Ishikawa (cell line): ENCODE results near the gene E2F1.

Source experiments
- CEBPB ChIP-seq: IDR thresholded peaks from 2 replicates; pipeline ENCODE4 v1.6.1; 2012
- EP300 ChIP-seq: IDR thresholded peaks from 2 replicates; pipeline ENCODE4 v1.6.1; 2012; ENCODE audit warnings: borderline replicate concordance
- FOXM1 ChIP-seq: IDR thresholded peaks from 2 replicates; pipeline ENCODE4 v1.6.1; 2012; ENCODE audit warnings: low read depth, borderline replicate concordance
- MAX ChIP-seq: IDR thresholded peaks from 2 replicates; pipeline ENCODE4 v1.6.1; 2012
- RAD21 ChIP-seq: IDR thresholded peaks from 2 replicates; pipeline ENCODE4 v1.6.1; 2012; ENCODE audit warnings: low read depth
- TAF1 ChIP-seq: IDR thresholded peaks from 2 replicates; pipeline ENCODE4 v1.6.1; 2012; ENCODE audit warnings: low read depth, mild to moderate bottlenecking
- YY1 ChIP-seq: IDR thresholded peaks from 2 replicates; pipeline ENCODE4 v1.6.1; 2012; ENCODE audit warnings: low read depth
- ZBTB7A ChIP-seq: IDR thresholded peaks from 2 replicates; pipeline ENCODE4 v1.6.1; 2012; ENCODE audit warnings: low read depth
- TF ChIP-seq, protein P1 (sequence below): IDR thresholded peaks from 2 replicates; pipeline ENCODE4 v1.6.1; 2012

DNA sequence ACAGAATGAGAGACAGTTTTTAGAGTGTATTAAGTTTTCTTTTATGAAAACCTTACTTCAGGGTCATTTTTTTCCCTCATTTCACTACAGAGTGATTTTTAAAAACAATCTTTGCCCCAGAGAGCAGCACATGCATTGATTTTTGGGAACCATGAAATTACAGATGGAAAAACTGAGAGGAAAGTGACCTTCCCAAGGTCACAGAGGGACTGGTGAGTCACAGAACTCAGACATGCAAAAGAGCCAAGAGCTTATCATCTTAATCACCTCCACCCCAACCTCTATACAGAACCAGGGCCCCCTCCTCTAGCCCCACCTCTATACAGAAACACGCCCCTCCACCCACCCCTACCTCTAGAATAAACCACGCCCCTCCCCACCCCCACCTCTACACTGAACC, 23.2 kb upstream of the E2F1 start:
- TF ChIP-seq RAD21 = no peak
- TF ChIP-seq EP300 = no peak
- no peak for TF ChIP-seq ZBTB7A
- TF ChIP-seq CEBPB = no peak
- TF ChIP-seq TAF1 = no peak
- no peak for TF ChIP-seq YY1
- no peak for TF ChIP-seq FOXM1
- TF ChIP-seq, protein P1, sequence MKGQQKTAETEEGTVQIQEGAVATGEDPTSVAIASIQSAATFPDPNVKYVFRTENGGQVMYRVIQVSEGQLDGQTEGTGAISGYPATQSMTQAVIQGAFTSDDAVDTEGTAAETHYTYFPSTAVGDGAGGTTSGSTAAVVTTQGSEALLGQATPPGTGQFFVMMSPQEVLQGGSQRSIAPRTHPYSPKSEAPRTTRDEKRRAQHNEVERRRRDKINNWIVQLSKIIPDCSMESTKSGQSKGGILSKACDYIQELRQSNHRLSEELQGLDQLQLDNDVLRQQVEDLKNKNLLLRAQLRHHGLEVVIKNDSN = no peak
- no peak for TF ChIP-seq MAX
